T1000 (cell line): ENCODE data around the gene ALPP.
"Not testable (repeated sequence)": the region's sequence is repeated elsewhere in the genome, so short reads cannot be mapped to it uniquely, and the experiment has no call there.

Experiments used
- DNase-seq: peaks from one replicate; lab custom pipeline; 2025; ENCODE audit warnings: mixed read lengths; lab: John Stamatoyannopoulos, UW

Gene ALPP

GRCh38 chr2:232341061-232341738 is 37.4 kb upstream of the ALPP start:
- DNase-seq, result no peak

- DNase-seq, result no peak
These were observed 36.8 kb upstream of the ALPP start for GRCh38 chr2:232341739-232342126.

- no peak for DNase-seq
These were observed 35.7 kb upstream of the ALPP start for GRCh38 chr2:232342635-232343565.

- no peak for DNase-seq
These were observed 34.7 kb upstream of the ALPP start for GRCh38 chr2:232343821-232344220.

GRCh38 chr2:232345251-232345650 is 33.3 kb upstream of the ALPP start:
- DNase-seq, result no peak

- DNase-seq, result no peak
These were observed 31.2 kb upstream of the ALPP start for GRCh38 chr2:232347369-232347768.

GRCh38 chr2:232348936-232349335 is 29.6 kb upstream of the ALPP start:
- DNase-seq, result no peak

GRCh38 chr2:232349546-232349945 is 29.0 kb upstream of the ALPP start:
- DNase-seq, result no peak

- no peak for DNase-seq
These were observed 28.5 kb upstream of the ALPP start for GRCh38 chr2:232349946-232350635.

GRCh38 chr2:232350804-232351685 is 27.5 kb upstream of the ALPP start:
- no peak for DNase-seq

GRCh38 chr2:232351686-232352510 is 26.7 kb upstream of the ALPP start:
- DNase-seq, result no peak

- no peak for DNase-seq
These were observed 25.9 kb upstream of the ALPP start for GRCh38 chr2:232352511-232353091.

GRCh38 chr2:232353096-232353495 is 25.5 kb upstream of the ALPP start:
- no peak for DNase-seq

GRCh38 chr2:232353660-232354059 is 24.9 kb upstream of the ALPP start:
- DNase-seq, result no peak

- no peak for DNase-seq
These were observed 24.5 kb upstream of the ALPP start for GRCh38 chr2:232354069-232354468.

GRCh38 chr2:232361646-232362045 is 16.9 kb upstream of the ALPP start:
- no peak for DNase-seq

GRCh38 chr2:232362174-232362900 is 16.2 kb upstream of the ALPP start:
- DNase-seq, result no peak

- DNase-seq, result not testable (repeated sequence)
These were observed 15.3 kb upstream of the ALPP start for GRCh38 chr2:232363064-232363783.
